Jurkat, Clone E6-1 (cell line): Measurements from ENCODE around the gene GPR150.
"Not testable (repeated sequence)": the region's sequence is repeated elsewhere in the genome, so short reads cannot be mapped to it uniquely, and the experiment has no call there.

Experiments used
- DNase-seq: peaks from one replicate; pipeline ENCODE4 v3.0.0-alpha.2; 2011; ENCODE audit warnings: low read depth, low spot score
- H3K4me3 ChIP-seq: 2 replicates; pipeline ENCODE4 v1.5.1; 2011; ENCODE audit warnings: mild to moderate bottlenecking, low read length, control low read depth, moderate library complexity

Gene GPR150

GRCh38 chr5:95621839-95622629, 2.1 kb downstream of the GPR150 start:
- H3K4me3 ChIP-seq, result peak overlapping the region; percentile 0; the same call in 1 of the 2 replicates
- DNase-seq, result peak; percentile 92

GRCh38 chr5:95623706-95624105, 3.8 kb downstream of the GPR150 start:
- no peak for DNase-seq
- H3K4me3 ChIP-seq, result no peak overlapping the region

- no peak for DNase-seq
- no peak overlapping the region for H3K4me3 ChIP-seq
Observed at GRCh38 chr5:95624368-95624767, 4.5 kb downstream of the GPR150 start.

- H3K4me3 ChIP-seq, result no peak overlapping the region
- DNase-seq, result no peak
Observed at GRCh38 chr5:95626701-95627100, 6.8 kb downstream of the GPR150 start.

- no peak for DNase-seq
Observed at GRCh38 chr5:95627971-95628810, 8.3 kb downstream of the GPR150 start.

GRCh38 chr5:95628933-95629332, 9.0 kb downstream of the GPR150 start:
- H3K4me3 ChIP-seq, result no peak overlapping the region
- DNase-seq, result no peak

More at GRCh38 chr5:95627971-95628810, 8.3 kb downstream of the GPR150 start:
- H3K4me3 ChIP-seq, result no peak overlapping the region

- no peak overlapping the region for H3K4me3 ChIP-seq
- no peak for DNase-seq
Observed at GRCh38 chr5:95630394-95630917, 10.6 kb downstream of the GPR150 start.

- no peak for DNase-seq
- no peak overlapping the region for H3K4me3 ChIP-seq
Observed at GRCh38 chr5:95631255-95631958, 11.5 kb downstream of the GPR150 start.

GRCh38 chr5:95631991-95632675, 12.2 kb downstream of the GPR150 start:
- DNase-seq, result peak; percentile 63
- no peak overlapping the region for H3K4me3 ChIP-seq

GRCh38 chr5:95632942-95633341, 13.1 kb downstream of the GPR150 start:
- H3K4me3 ChIP-seq, result not testable (repeated sequence)

GRCh38 chr5:95633671-95634070, 13.8 kb downstream of the GPR150 start:
- DNase-seq, result no peak
- no peak overlapping the region for H3K4me3 ChIP-seq

More at GRCh38 chr5:95632942-95633341, 13.1 kb downstream of the GPR150 start:
- DNase-seq, result not testable (repeated sequence)

- H3K4me3 ChIP-seq, result no peak overlapping the region
- no peak for DNase-seq
Observed at GRCh38 chr5:95634081-95634480, 14.2 kb downstream of the GPR150 start.

- H3K4me3 ChIP-seq, result no peak overlapping the region
- no peak for DNase-seq
Observed at GRCh38 chr5:95638632-95639031, 18.7 kb downstream of the GPR150 start.

- DNase-seq, result no peak
Observed at GRCh38 chr5:95641741-95642220, 21.9 kb downstream of the GPR150 start.

GRCh38 chr5:95643152-95643551, 23.3 kb downstream of the GPR150 start:
- DNase-seq, result no peak
- H3K4me3 ChIP-seq, result no peak overlapping the region

More at GRCh38 chr5:95641741-95642220, 21.9 kb downstream of the GPR150 start:
- H3K4me3 ChIP-seq, result no peak overlapping the region

- no peak overlapping the region for H3K4me3 ChIP-seq
- peak; percentile 81 for DNase-seq
Observed at GRCh38 chr5:95644351-95645042, 24.6 kb downstream of the GPR150 start.

- H3K4me3 ChIP-seq, result peak overlapping the region; percentile 68
- DNase-seq, result not testable (repeated sequence)
Observed at GRCh38 chr5:95646226-95646568, 26.3 kb downstream of the GPR150 start.
